ENCODE data around the gene IMMP2L.

IMMP2L gene

DNA sequence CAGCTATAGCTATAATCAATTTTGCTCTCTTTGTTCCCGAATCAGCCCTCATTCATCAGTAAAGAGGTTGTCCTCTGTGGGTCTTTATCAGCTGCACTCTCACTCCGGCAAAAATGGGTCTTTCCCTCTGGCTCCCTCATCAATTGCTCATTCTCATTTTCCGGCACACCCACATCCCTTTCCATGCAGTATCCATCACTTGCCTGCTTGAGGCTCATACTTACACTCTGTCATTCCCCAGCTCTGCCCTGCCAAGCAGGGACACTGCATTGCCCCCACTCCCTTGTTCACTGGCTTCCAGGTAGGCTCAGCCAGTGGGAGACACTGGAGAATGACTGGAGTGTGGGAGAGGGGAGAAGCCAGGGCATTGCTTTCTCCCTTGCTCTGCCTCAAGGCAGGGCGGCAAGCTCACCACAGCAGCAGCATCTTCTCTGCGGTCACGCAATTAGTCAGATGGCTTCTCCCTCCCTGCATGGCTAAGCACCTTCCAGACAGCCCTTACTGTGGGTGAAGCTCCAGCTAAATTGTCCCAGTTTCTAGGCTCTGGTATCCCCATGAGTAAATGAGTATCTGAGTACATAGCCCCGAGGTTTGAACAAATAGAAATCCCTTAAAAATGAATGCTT, 942.1 kb downstream of the IMMP2L start:
- Histone ChIP-seq H3K9me3 (ENCODE audit: control insufficient read depth in 2 of 2, low read length in 2 of 2) (no peaks in the 10 kb centered on the region), H3K36me3 (ENCODE audit: control insufficient read depth in 2 of 2, insufficient read depth in 2 of 2, low read length in 2 of 2) (no peaks in the 10 kb centered on the region), H3K27me3 (ENCODE audit: control insufficient read depth in 1 of 2, insufficient read depth in 2 of 2, low read length in 2 of 2) (no peaks in the 10 kb centered on the region), H3K27ac (ENCODE audit: low read length) (no peak overlapping the region), H3K4me1 (ENCODE audit: control insufficient read depth, insufficient read depth, low read length) (no peaks in the 10 kb centered on the region), H3K4me3 (ENCODE audit: low read length in 2 of 2) (no peak overlapping the region), H3K9ac (ENCODE audit: low read length in 2 of 2) (no peak overlapping the region)
